Hepatocyte (in vitro differentiated cells): ENCODE data around the gene P2RX4.

Source experiments
- EZH2 ChIP-seq: fragments of 200-600 bp; sonication (generic); IDR thresholded peaks from 2 replicates; pipeline ENCODE4 v1.6.1; 2016; ENCODE audit warnings: antibody characterized with exemption, mild to moderate bottlenecking, borderline replicate concordance
- TF ChIP-seq, protein P1 (sequence below): fragments of 200-600 bp; sonication (generic); IDR thresholded peaks from 2 replicates; pipeline ENCODE4 v1.5.1; 2016; ENCODE audit warnings: antibody characterized with exemption, mild to moderate bottlenecking; ENCODE audit not compliant: poor library complexity

DNA sequence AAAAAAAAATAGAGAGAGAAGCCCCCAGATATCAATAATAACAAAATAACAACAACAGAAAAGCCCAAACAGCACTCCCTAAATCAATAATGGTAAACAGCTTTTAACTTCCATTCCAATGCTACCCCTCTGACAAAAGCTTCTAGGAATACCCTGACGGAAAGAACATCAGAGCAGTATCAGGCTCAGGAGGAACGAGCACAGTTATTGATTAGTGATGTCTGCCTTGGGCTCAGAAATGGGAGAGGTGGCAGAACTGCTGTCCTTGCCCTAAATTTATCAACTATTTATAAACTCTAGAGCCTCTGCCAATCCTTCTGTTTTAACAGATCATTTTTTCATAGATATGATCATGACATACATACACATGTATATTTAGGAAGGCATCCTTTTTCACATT is 41.9 kb downstream of the P2RX4 start:
- TF ChIP-seq, protein P1, sequence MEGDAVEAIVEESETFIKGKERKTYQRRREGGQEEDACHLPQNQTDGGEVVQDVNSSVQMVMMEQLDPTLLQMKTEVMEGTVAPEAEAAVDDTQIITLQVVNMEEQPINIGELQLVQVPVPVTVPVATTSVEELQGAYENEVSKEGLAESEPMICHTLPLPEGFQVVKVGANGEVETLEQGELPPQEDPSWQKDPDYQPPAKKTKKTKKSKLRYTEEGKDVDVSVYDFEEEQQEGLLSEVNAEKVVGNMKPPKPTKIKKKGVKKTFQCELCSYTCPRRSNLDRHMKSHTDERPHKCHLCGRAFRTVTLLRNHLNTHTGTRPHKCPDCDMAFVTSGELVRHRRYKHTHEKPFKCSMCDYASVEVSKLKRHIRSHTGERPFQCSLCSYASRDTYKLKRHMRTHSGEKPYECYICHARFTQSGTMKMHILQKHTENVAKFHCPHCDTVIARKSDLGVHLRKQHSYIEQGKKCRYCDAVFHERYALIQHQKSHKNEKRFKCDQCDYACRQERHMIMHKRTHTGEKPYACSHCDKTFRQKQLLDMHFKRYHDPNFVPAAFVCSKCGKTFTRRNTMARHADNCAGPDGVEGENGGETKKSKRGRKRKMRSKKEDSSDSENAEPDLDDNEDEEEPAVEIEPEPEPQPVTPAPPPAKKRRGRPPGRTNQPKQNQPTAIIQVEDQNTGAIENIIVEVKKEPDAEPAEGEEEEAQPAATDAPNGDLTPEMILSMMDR = no peak
- no peak for TF ChIP-seq EZH2
